ENCODE measurements around the gene ABLIM3.
"Not testable (repeated sequence)": the region's sequence is repeated elsewhere in the genome, so short reads cannot be mapped to it uniquely, and the experiment has no call there.

ABLIM3 gene

GRCh38 chr5:149272781-149273180 lies 131.5 kb downstream of the ABLIM3 start:
- not testable (repeated sequence) for H3K27ac ChIP-seq (ENCODE audit: low read depth, low read length); H3K4me1 ChIP-seq (ENCODE audit: control insufficient read depth in 1 of 2, insufficient read depth in 2 of 2, low read length in 2 of 2); H3K4me3 ChIP-seq (ENCODE audit: low read depth in 1 of 2, low read length in 2 of 2); H3K9ac ChIP-seq (ENCODE audit: low read depth in 1 of 2, low read length in 2 of 2); H3K36me3 ChIP-seq (ENCODE audit: control insufficient read depth in 1 of 2, insufficient read depth in 2 of 2, low read length in 2 of 2)
- Histone ChIP-seq H3K9me3 (ENCODE audit: control insufficient read depth in 1 of 2, low read length in 2 of 2) (peaks cover 6 to 11% of the 10 kb centered on the region in 2 donors), H3K27me3 (ENCODE audit: control insufficient read depth in 1 of 2, insufficient read depth in 2 of 2, low read length in 2 of 2) (peaks cover 14 to 21% of the 10 kb centered on the region in 2 donors)

- peaks cover 4 to 9% of the 10 kb centered on the region in 2 donors for H3K9me3 ChIP-seq (ENCODE audit: control insufficient read depth in 1 of 2, low read length in 2 of 2)
- H3K9ac ChIP-seq (ENCODE audit: low read depth in 1 of 2, low read length in 2 of 2), result no peak overlapping the region
- peaks cover 14 to 26% of the 10 kb centered on the region in 2 donors for H3K27me3 ChIP-seq (ENCODE audit: control insufficient read depth in 1 of 2, insufficient read depth in 2 of 2, low read length in 2 of 2)
- H3K4me1 ChIP-seq (ENCODE audit: control insufficient read depth in 1 of 2, insufficient read depth in 2 of 2, low read length in 2 of 2), result peaks cover 8 to 9% of the 10 kb centered on the region in 2 donors
- no peaks in the 10 kb centered on the region for H3K36me3 ChIP-seq (ENCODE audit: control insufficient read depth in 1 of 2, insufficient read depth in 2 of 2, low read length in 2 of 2)
- no peak overlapping the region for H3K4me3 ChIP-seq (ENCODE audit: low read depth in 1 of 2, low read length in 2 of 2)
- no peak overlapping the region for H3K27ac ChIP-seq (ENCODE audit: low read depth, low read length)
These were observed 131.9 kb downstream of the ABLIM3 start for GRCh38 chr5:149273237-149273636.

- no peak overlapping the region for H3K27ac ChIP-seq (ENCODE audit: low read depth, low read length)
- peaks cover 14 to 26% of the 10 kb centered on the region in 2 donors for H3K27me3 ChIP-seq (ENCODE audit: control insufficient read depth in 1 of 2, insufficient read depth in 2 of 2, low read length in 2 of 2)
- peaks cover 8 to 9% of the 10 kb centered on the region in 2 donors for H3K4me1 ChIP-seq (ENCODE audit: control insufficient read depth in 1 of 2, insufficient read depth in 2 of 2, low read length in 2 of 2)
- no peak overlapping the region for H3K4me3 ChIP-seq (ENCODE audit: low read depth in 1 of 2, low read length in 2 of 2)
- peaks cover 0 to 3% of the 10 kb centered on the region in 2 donors for H3K9me3 ChIP-seq (ENCODE audit: control insufficient read depth in 1 of 2, low read length in 2 of 2)
- H3K36me3 ChIP-seq (ENCODE audit: control insufficient read depth in 1 of 2, insufficient read depth in 2 of 2, low read length in 2 of 2), result no peaks in the 10 kb centered on the region
- no peak overlapping the region for H3K9ac ChIP-seq (ENCODE audit: low read depth in 1 of 2, low read length in 2 of 2)
These were observed 132.7 kb downstream of the ABLIM3 start for GRCh38 chr5:149273950-149274349.

DNA sequence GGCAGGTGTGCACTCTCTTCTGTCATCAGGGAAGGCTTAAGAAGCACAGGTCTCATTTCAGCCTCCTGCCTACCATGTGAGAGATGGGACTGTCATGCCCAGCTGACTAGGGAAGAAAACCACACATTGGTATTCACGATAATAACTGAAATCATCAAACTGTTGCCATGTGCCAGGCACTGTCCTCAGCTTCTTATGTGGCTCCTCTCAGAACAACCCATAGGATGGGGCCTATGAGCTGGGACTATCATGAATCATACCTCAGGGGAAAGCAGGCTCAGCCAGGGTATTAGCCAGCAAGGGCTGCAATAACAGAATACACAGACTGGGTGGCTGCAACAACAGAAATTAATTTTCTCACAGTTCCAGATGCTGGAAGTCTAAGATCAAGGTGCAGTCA lies 133.6 kb downstream of the ABLIM3 start:
- no peak overlapping the region for H3K27ac ChIP-seq (ENCODE audit: low read depth, low read length)
- peaks cover 8 to 9% of the 10 kb centered on the region in 2 donors for H3K4me1 ChIP-seq (ENCODE audit: control insufficient read depth in 1 of 2, insufficient read depth in 2 of 2, low read length in 2 of 2)
- no peaks in the 10 kb centered on the region for H3K9me3 ChIP-seq (ENCODE audit: control insufficient read depth in 1 of 2, low read length in 2 of 2)
- H3K9ac ChIP-seq (ENCODE audit: low read depth in 1 of 2, low read length in 2 of 2), result no peak overlapping the region
- H3K4me3 ChIP-seq (ENCODE audit: low read depth in 1 of 2, low read length in 2 of 2), result no peak overlapping the region
- H3K27me3 ChIP-seq (ENCODE audit: control insufficient read depth in 1 of 2, insufficient read depth in 2 of 2, low read length in 2 of 2), result peaks cover 14 to 26% of the 10 kb centered on the region in 2 donors
- H3K36me3 ChIP-seq (ENCODE audit: control insufficient read depth in 1 of 2, insufficient read depth in 2 of 2, low read length in 2 of 2), result no peaks in the 10 kb centered on the region

DNA sequence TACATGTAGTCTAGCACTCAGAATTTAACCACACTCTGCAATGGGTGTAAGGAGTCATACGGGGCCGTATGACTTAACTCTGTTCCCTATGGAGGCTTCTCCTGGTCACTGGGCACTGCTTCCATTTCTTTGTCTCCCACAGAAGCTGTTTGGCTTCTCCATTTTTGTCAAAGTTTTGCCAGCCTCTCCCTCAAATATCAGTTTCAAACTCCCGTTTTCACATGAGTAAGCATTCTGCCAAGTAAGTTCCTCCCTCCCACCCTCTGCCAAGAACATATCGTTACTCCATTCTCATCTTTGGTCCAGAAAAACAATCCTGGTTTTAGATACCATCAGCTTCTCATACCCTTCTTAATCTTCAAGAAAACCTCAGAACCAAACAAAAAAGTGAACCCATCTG lies 136.5 kb downstream of the ABLIM3 start:
- H3K9me3 ChIP-seq (ENCODE audit: control insufficient read depth in 1 of 2, low read length in 2 of 2), result no peaks in the 10 kb centered on the region
- peaks cover 0 to 10% of the 10 kb centered on the region in 2 donors for H3K27me3 ChIP-seq (ENCODE audit: control insufficient read depth in 1 of 2, insufficient read depth in 2 of 2, low read length in 2 of 2)
- H3K9ac ChIP-seq (ENCODE audit: low read depth in 1 of 2, low read length in 2 of 2), result no peak overlapping the region
- no peaks in the 10 kb centered on the region for H3K4me1 ChIP-seq (ENCODE audit: control insufficient read depth in 1 of 2, insufficient read depth in 2 of 2, low read length in 2 of 2)
- no peaks in the 10 kb centered on the region for H3K36me3 ChIP-seq (ENCODE audit: control insufficient read depth in 1 of 2, insufficient read depth in 2 of 2, low read length in 2 of 2)
- H3K27ac ChIP-seq (ENCODE audit: low read depth, low read length), result no peak overlapping the region
- H3K4me3 ChIP-seq (ENCODE audit: low read depth in 1 of 2, low read length in 2 of 2), result no peak overlapping the region

- no peak overlapping the region for H3K4me3 ChIP-seq (ENCODE audit: low read depth in 1 of 2, low read length in 2 of 2)
- H3K36me3 ChIP-seq (ENCODE audit: control insufficient read depth in 1 of 2, insufficient read depth in 2 of 2, low read length in 2 of 2), result no peaks in the 10 kb centered on the region
- H3K27ac ChIP-seq (ENCODE audit: low read depth, low read length), result no peak overlapping the region
- peaks cover 0 to 5% of the 10 kb centered on the region in 2 donors for H3K27me3 ChIP-seq (ENCODE audit: control insufficient read depth in 1 of 2, insufficient read depth in 2 of 2, low read length in 2 of 2)
- no peaks in the 10 kb centered on the region for H3K9me3 ChIP-seq (ENCODE audit: control insufficient read depth in 1 of 2, low read length in 2 of 2)
- no peaks in the 10 kb centered on the region for H3K4me1 ChIP-seq (ENCODE audit: control insufficient read depth in 1 of 2, insufficient read depth in 2 of 2, low read length in 2 of 2)
- no peak overlapping the region for H3K9ac ChIP-seq (ENCODE audit: low read depth in 1 of 2, low read length in 2 of 2)
These were observed 137.3 kb downstream of the ABLIM3 start for GRCh38 chr5:149278451-149279210.

GRCh38 chr5:149279661-149280060 lies 138.4 kb downstream of the ABLIM3 start:
- Histone ChIP-seq H3K27me3 (ENCODE audit: control insufficient read depth in 1 of 2, insufficient read depth in 2 of 2, low read length in 2 of 2) (peaks cover 0 to 5% of the 10 kb centered on the region in 2 donors), H3K9me3 (ENCODE audit: control insufficient read depth in 1 of 2, low read length in 2 of 2) (no peaks in the 10 kb centered on the region), H3K36me3 (ENCODE audit: control insufficient read depth in 1 of 2, insufficient read depth in 2 of 2, low read length in 2 of 2) (no peaks in the 10 kb centered on the region), H3K4me1 (ENCODE audit: control insufficient read depth in 1 of 2, insufficient read depth in 2 of 2, low read length in 2 of 2) (no peaks in the 10 kb centered on the region), H3K9ac (ENCODE audit: low read depth in 1 of 2, low read length in 2 of 2) (no peak overlapping the region), H3K4me3 (ENCODE audit: low read depth in 1 of 2, low read length in 2 of 2) (no peak overlapping the region), H3K27ac (ENCODE audit: low read depth, low read length) (no peak overlapping the region)

DNA sequence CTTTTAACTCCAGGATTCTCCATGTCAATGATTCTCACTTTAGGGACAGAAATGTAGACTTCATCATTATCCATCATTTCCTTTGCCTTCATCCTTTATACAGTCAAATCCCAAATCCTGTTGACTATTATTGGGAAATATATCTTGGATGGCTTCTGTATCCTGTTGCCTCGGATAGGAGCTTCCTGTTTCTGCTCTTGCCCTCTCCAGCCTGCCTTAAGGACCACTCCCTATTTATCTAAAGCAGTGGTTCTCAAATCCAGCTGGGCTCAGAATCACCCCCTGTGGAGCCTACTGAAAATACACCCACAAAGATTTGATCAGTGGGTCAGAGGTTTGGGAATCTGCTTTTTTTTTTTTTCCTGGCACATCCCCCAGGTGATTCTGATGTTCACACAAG lies 138.8 kb downstream of the ABLIM3 start:
- H3K27ac ChIP-seq (ENCODE audit: low read depth, low read length), result no peak overlapping the region
- H3K4me1 ChIP-seq (ENCODE audit: control insufficient read depth in 1 of 2, insufficient read depth in 2 of 2, low read length in 2 of 2), result no peaks in the 10 kb centered on the region

DNA sequence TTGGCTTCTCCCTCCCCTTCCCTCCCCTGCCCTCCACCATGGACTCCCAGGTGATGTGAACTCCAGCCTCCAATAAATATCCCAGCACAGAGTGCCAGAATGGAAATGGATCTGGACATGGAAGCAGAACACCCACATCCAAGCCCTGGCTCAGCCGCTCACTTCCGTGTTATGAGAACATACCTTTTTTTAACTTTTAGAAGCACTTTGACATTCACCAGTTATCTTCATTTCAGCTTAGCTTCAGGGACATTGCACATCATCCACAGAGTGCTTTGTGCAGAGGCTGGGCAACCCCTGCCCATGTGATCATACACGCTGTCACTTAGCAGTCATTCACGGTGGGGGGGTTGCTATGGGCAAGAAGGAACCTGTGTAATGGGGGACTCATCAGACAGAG lies 139.5 kb downstream of the ABLIM3 start:
- Histone ChIP-seq H3K9ac (ENCODE audit: low read depth in 1 of 2, low read length in 2 of 2) (no peak overlapping the region), H3K36me3 (ENCODE audit: control insufficient read depth in 1 of 2, insufficient read depth in 2 of 2, low read length in 2 of 2) (no peaks in the 10 kb centered on the region), H3K27me3 (ENCODE audit: control insufficient read depth in 1 of 2, insufficient read depth in 2 of 2, low read length in 2 of 2) (peaks cover 0 to 5% of the 10 kb centered on the region in 2 donors), H3K27ac (ENCODE audit: low read depth, low read length) (no peak overlapping the region), H3K9me3 (ENCODE audit: control insufficient read depth in 1 of 2, low read length in 2 of 2) (no peaks in the 10 kb centered on the region), H3K4me1 (ENCODE audit: control insufficient read depth in 1 of 2, insufficient read depth in 2 of 2, low read length in 2 of 2) (no peaks in the 10 kb centered on the region), H3K4me3 (ENCODE audit: low read depth in 1 of 2, low read length in 2 of 2) (no peak overlapping the region)

More for the DNA sequence above, 138.8 kb downstream of the ABLIM3 start:
- peaks cover 0 to 5% of the 10 kb centered on the region in 2 donors for H3K27me3 ChIP-seq (ENCODE audit: control insufficient read depth in 1 of 2, insufficient read depth in 2 of 2, low read length in 2 of 2)
- no peaks in the 10 kb centered on the region for H3K9me3 ChIP-seq (ENCODE audit: control insufficient read depth in 1 of 2, low read length in 2 of 2)
- H3K9ac ChIP-seq (ENCODE audit: low read depth in 1 of 2, low read length in 2 of 2), result no peak overlapping the region
- H3K36me3 ChIP-seq (ENCODE audit: control insufficient read depth in 1 of 2, insufficient read depth in 2 of 2, low read length in 2 of 2), result no peaks in the 10 kb centered on the region
- H3K4me3 ChIP-seq (ENCODE audit: low read depth in 1 of 2, low read length in 2 of 2), result no peak overlapping the region

- H3K27ac ChIP-seq (ENCODE audit: low read depth, low read length), result no peak overlapping the region
- no peaks in the 10 kb centered on the region for H3K4me1 ChIP-seq (ENCODE audit: control insufficient read depth in 1 of 2, insufficient read depth in 2 of 2, low read length in 2 of 2)
- no peaks in the 10 kb centered on the region for H3K36me3 ChIP-seq (ENCODE audit: control insufficient read depth in 1 of 2, insufficient read depth in 2 of 2, low read length in 2 of 2)
- H3K27me3 ChIP-seq (ENCODE audit: control insufficient read depth in 1 of 2, insufficient read depth in 2 of 2, low read length in 2 of 2), result peaks cover 0 to 5% of the 10 kb centered on the region in 2 donors
- no peak overlapping the region for H3K4me3 ChIP-seq (ENCODE audit: low read depth in 1 of 2, low read length in 2 of 2)
- no peaks in the 10 kb centered on the region for H3K9me3 ChIP-seq (ENCODE audit: control insufficient read depth in 1 of 2, low read length in 2 of 2)
- no peak overlapping the region for H3K9ac ChIP-seq (ENCODE audit: low read depth in 1 of 2, low read length in 2 of 2)
These were observed 141.0 kb downstream of the ABLIM3 start for GRCh38 chr5:149282027-149282965.
